Hematopoietic multipotent progenitor cell treated with erythropoietin and hydrocortisone succinate and interleukin-3 and kit ligand, for 6 days (in vitro differentiated cells): Measurements from ENCODE around the gene PALLD.
"Not testable (repeated sequence)": the region's sequence is repeated elsewhere in the genome, so short reads cannot be mapped to it uniquely, and the experiment has no call there.

ENCODE experiments used
- DNase-seq: peaks from one replicate; pipeline ENCODE4 v3.0.0-alpha.2; 2015

Gene PALLD

GRCh38 chr4:168777277-168777965, 280.6 kb downstream of the PALLD start:
- DNase-seq, result no peak

- DNase-seq, result no peak
These were observed 284.5 kb downstream of the PALLD start for GRCh38 chr4:168781341-168781740.

GRCh38 chr4:168781926-168782325, 285.1 kb downstream of the PALLD start:
- DNase-seq, result no peak

GRCh38 chr4:168782439-168782838, 285.6 kb downstream of the PALLD start:
- DNase-seq, result no peak

- DNase-seq, result no peak
These were observed 288.1 kb downstream of the PALLD start for GRCh38 chr4:168784786-168785461.

GRCh38 chr4:168787334-168787733, 290.5 kb downstream of the PALLD start:
- DNase-seq, result no peak

- no peak for DNase-seq
These were observed 291.1 kb downstream of the PALLD start for GRCh38 chr4:168787801-168788595.

GRCh38 chr4:168790898-168791297, 294.0 kb downstream of the PALLD start:
- DNase-seq, result no peak

- no peak for DNase-seq
These were observed 294.5 kb downstream of the PALLD start for GRCh38 chr4:168791376-168791775.

- no peak for DNase-seq
These were observed 296.7 kb downstream of the PALLD start for GRCh38 chr4:168793542-168793941.

- no peak for DNase-seq
These were observed 297.3 kb downstream of the PALLD start for GRCh38 chr4:168794092-168794707.

GRCh38 chr4:168794881-168795280, 298.0 kb downstream of the PALLD start:
- DNase-seq, result no peak

GRCh38 chr4:168795346-168795745, 298.5 kb downstream of the PALLD start:
- DNase-seq, result no peak

- no peak for DNase-seq
These were observed 299.7 kb downstream of the PALLD start for GRCh38 chr4:168796362-168797106.

- peak; percentile 14 for DNase-seq
These were observed 300.3 kb downstream of the PALLD start for GRCh38 chr4:168797194-168797593.

- DNase-seq, result peak; percentile 44
These were observed 301.0 kb downstream of the PALLD start for GRCh38 chr4:168797738-168798375.

- no peak for DNase-seq
These were observed 304.1 kb downstream of the PALLD start for GRCh38 chr4:168800926-168801325.

GRCh38 chr4:168802222-168802621, 305.4 kb downstream of the PALLD start:
- no peak for DNase-seq

GRCh38 chr4:168803052-168803451, 306.2 kb downstream of the PALLD start:
- not testable (repeated sequence) for DNase-seq

GRCh38 chr4:168803732-168804131, 306.9 kb downstream of the PALLD start:
- DNase-seq, result no peak

GRCh38 chr4:168804146-168804545, 307.3 kb downstream of the PALLD start:
- no peak for DNase-seq

- DNase-seq, result no peak
These were observed 308.5 kb downstream of the PALLD start for GRCh38 chr4:168805341-168805740.
